GM18505 (cell line): ENCODE data around the gene FOCAD.
"Not testable (repeated sequence)": the region's sequence is repeated elsewhere in the genome, so short reads cannot be mapped to it uniquely, and the experiment has no call there.

Source experiments
- ATAC-seq: cut with Tn5 transposase; IDR thresholded peaks from one replicate; pipeline ENCODE4 v1.9.1; 2021; ENCODE audit not compliant: unreplicated experiment
- POLR2A ChIP-seq: IDR thresholded peaks from 4 replicates; pipeline ENCODE4 v1.6.1; 2011; ENCODE audit warnings: borderline replicate concordance; ENCODE audit not compliant: insufficient read depth, insufficient read length; ENCODE audit errors: extremely low read depth

The FOCAD gene

GRCh38 chr9:20930836-20931235 is 246.8 kb downstream of the FOCAD start:
- ATAC-seq = no peak
- TF ChIP-seq POLR2A = no peak

- ATAC-seq = peak; percentile 26
Measured at GRCh38 chr9:20940447-20941173, 256.6 kb downstream of the FOCAD start.

GRCh38 chr9:20941174-20941690 is 257.2 kb downstream of the FOCAD start:
- TF ChIP-seq POLR2A = no peak
- peak; percentile 97 for ATAC-seq

More at GRCh38 chr9:20940447-20941173, 256.6 kb downstream of the FOCAD start:
- no peak for TF ChIP-seq POLR2A

GRCh38 chr9:20944507-20944906 is 260.4 kb downstream of the FOCAD start:
- ATAC-seq = no peak
- no peak for TF ChIP-seq POLR2A

GRCh38 chr9:20945269-20945668 is 261.2 kb downstream of the FOCAD start:
- TF ChIP-seq POLR2A = no peak
- ATAC-seq = no peak

- ATAC-seq = no peak
- TF ChIP-seq POLR2A = no peak
Measured at GRCh38 chr9:20945856-20946255, 261.8 kb downstream of the FOCAD start.

- no peak for ATAC-seq
- no peak for TF ChIP-seq POLR2A
Measured at GRCh38 chr9:20948703-20949102, 264.6 kb downstream of the FOCAD start.

GRCh38 chr9:20950707-20951106 is 266.6 kb downstream of the FOCAD start:
- no peak for ATAC-seq
- no peak for TF ChIP-seq POLR2A

- no peak for TF ChIP-seq POLR2A
- no peak for ATAC-seq
Measured at GRCh38 chr9:20962536-20963225, 278.6 kb downstream of the FOCAD start.

GRCh38 chr9:20972684-20973083 is 288.6 kb downstream of the FOCAD start:
- TF ChIP-seq POLR2A = no peak
- ATAC-seq = no peak

GRCh38 chr9:20973246-20973947 is 289.3 kb downstream of the FOCAD start:
- not testable (repeated sequence) for ATAC-seq

GRCh38 chr9:20974191-20974938 is 290.3 kb downstream of the FOCAD start:
- not testable (repeated sequence) for ATAC-seq

GRCh38 chr9:20978249-20978648 is 294.2 kb downstream of the FOCAD start:
- no peak for ATAC-seq
- no peak for TF ChIP-seq POLR2A
